Measurements from ENCODE around the gene ATXN7L1. TPM values are rescaled to one million over a fixed set of nuclear protein-coding genes. Genes with fewer than 3 reads are reported as not detected.

ATXN7L1 gene
- total RNA-seq, 3 donors from 2014 or later: 2.5 to 5.5 (median 5.4) TPM

DNA sequence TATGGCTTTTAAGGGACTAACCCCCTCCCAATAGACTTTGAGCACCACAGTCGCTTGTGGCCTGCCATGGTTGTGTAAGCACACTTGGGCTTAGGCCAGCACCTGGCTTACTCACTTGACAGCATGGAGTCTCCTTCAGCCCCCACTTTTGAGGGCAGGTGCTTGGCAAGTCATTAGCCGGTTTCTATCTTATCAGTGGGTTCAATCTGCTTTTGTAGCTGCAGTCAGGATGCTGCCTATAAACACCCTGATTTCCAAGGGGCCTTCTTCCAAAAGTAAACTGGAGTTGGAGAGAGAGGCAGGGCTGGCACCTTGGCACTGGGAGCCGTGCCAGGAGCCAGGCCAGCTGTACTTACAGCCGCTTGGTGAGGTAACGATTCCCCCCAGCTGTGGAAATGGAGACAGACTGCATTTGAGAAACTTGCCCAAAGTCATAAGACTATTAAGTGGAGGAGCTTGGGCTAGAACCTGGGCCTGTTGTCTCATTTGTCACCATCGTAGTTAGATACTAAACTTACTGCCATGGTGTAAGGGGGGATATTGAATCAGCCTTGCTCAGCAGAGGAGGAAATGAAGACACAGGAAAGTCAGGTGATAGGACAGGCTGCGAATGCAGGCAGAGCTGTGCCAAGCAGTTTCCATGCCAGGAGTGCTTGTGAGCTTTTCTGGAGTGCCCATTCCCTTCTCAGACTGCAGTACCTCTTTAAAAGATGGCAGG is 202.9 kb downstream of the ATXN7L1 start:
- DNase-seq: no peak
- no peak for ATAC-seq
- peaks cover 61% of the 10 kb centered on the region for H3K4me1 Mint-ChIP-seq (ENCODE audit: low read depth)
- H3K9me3 Mint-ChIP-seq: no peaks in the 10 kb centered on the region
- peaks cover 9% of the 10 kb centered on the region for H3K36me3 Mint-ChIP-seq (ENCODE audit: insufficient read depth)
- no peaks in the 10 kb centered on the region for H3K27me3 Mint-ChIP-seq (ENCODE audit: low read depth)
- H3K4me3 Mint-ChIP-seq: no peak overlapping the region

DNA sequence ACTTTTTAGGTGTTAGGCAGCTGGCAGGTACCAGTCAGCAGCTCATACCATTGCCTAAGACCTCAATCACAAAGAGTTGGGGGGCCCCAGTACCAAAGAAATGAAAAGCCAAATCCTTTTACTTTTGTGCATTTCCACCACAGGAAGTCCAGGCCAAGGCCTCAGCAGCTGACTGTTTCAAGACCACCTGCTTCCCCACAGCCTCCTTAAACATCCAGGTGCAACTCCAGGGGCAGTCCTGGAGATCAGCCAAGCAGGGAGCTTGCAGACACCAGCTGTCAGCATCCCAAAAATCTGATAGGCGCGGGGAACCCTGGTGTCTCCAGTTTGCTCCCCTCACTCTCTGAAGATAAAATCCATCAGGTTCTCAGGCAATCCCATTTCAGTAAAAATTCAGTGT is 203.6 kb downstream of the ATXN7L1 start:
- DNase-seq: no peak
- Mint-ChIP-seq H3K9me3 (no peaks in the 10 kb centered on the region), H3K27me3 (ENCODE audit: low read depth) (no peaks in the 10 kb centered on the region), H3K4me1 (ENCODE audit: low read depth) (peaks cover 54% of the 10 kb centered on the region), H3K36me3 (ENCODE audit: insufficient read depth) (peaks cover 9% of the 10 kb centered on the region), H3K4me3 (no peak overlapping the region)
- ATAC-seq: no peak

DNA sequence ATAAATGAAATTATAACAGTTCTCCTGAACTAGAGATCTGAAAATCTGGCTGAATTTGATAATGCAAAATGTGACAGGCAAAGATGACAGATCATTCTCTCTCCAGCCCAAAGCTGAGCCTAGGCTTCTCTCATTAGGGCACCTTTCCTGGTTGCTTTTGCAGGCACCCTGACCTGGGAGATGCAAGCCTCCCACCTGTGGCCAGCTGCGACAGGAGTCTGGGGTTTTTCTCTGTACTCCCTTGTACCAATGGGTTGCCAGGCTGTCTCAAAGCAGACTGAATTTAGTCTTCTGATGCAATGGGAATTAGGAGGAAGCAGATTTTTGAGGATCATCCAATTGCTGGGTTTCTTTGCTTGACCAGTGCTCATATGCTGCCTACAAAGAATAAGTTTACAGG is 210.1 kb downstream of the ATXN7L1 start:
- ATAC-seq (no peak), DNase-seq (no peak)
- peaks cover 35% of the 10 kb centered on the region for H3K36me3 Mint-ChIP-seq (ENCODE audit: insufficient read depth)
- H3K27me3 Mint-ChIP-seq (ENCODE audit: low read depth): no peaks in the 10 kb centered on the region
- peaks cover 4% of the 10 kb centered on the region for H3K4me1 Mint-ChIP-seq (ENCODE audit: low read depth)
- no peak overlapping the region for H3K4me3 Mint-ChIP-seq
- no peaks in the 10 kb centered on the region for H3K9me3 Mint-ChIP-seq

DNA sequence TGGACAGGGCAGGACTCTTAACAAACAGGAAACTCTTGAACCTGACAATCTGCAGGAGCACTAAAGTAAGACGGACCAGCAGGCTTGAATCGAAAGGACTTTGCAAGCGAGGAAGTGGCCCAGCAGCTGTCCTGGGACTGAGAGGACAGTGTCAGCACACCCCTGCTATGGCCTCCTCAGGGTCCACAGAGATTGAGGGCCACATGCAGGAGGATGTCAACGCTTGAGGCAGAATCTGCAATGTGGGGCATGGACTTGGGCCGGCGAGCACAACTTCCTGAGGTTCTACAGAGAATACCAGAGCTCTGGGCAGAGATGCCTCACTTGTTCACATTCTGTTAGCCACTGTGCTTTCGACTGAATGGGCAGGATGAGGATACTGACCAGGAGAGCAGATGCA is 210.7 kb downstream of the ATXN7L1 start:
- DNase-seq: no peak
- Mint-ChIP-seq H3K4me3 (no peak overlapping the region), H3K27me3 (ENCODE audit: low read depth) (no peaks in the 10 kb centered on the region), H3K4me1 (ENCODE audit: low read depth) (peaks cover 4% of the 10 kb centered on the region), H3K9me3 (no peaks in the 10 kb centered on the region), H3K36me3 (ENCODE audit: insufficient read depth) (peaks cover 39% of the 10 kb centered on the region)
- no peak for ATAC-seq

DNA sequence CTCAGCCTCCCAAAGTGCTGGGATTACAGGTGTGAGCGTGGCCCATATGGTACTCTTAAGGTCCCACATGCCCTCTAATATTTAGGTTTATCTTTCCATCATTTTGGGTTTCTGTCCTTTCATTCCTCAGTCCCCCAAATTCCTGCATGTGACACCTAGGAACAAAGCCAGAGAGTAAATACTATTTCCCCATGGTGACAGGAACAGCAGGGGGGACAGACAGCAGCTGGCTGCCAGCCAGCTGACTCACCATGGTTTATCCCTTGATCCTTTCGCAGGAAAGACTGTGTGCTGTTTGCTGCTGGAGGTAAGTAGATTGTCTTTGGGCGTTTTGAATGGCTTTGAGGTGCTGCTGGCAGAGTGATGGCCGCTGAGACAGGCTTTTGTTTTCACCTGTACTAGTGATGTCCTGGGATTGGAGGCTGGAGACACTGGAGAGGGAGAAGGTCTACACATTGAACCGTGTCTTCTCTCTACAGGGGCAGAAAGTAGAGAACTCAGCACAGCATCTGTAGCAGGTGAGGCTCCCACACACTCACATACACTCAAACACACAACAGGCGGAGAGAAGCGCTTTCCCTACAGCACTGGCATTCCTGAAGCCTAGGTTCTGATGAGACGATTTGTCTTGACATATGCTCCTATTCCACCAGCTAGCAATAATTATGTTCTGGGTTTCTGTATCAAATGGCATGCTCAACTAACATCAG is 211.4 kb downstream of the ATXN7L1 start:
- Mint-ChIP-seq H3K36me3 (ENCODE audit: insufficient read depth) (peaks cover 38% of the 10 kb centered on the region), H3K9me3 (no peaks in the 10 kb centered on the region), H3K27me3 (ENCODE audit: low read depth) (no peaks in the 10 kb centered on the region), H3K4me3 (no peak overlapping the region), H3K4me1 (ENCODE audit: low read depth) (peaks cover 4% of the 10 kb centered on the region)
- no peak for DNase-seq
- no peak for ATAC-seq

DNA sequence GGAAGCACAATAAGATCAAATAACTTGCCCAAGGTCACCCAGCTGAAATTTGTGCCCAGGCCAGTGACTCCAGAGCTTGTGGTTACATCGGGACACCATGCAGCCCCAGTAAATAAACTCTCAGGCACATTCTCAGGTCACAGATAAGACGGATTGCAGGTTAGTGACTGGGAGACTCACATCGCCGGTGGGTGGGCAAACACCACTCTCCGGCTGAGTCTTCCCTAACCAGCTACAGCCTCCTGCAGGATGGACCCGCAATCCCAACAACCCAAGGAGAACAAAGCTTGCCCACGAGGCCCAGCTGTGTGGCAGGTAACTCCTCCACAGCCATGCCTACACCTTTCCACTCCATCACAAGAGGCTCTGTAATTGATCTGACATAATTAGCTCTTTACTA is 213.4 kb downstream of the ATXN7L1 start:
- H3K9me3 Mint-ChIP-seq: no peaks in the 10 kb centered on the region
- peaks cover 45% of the 10 kb centered on the region for H3K36me3 Mint-ChIP-seq (ENCODE audit: insufficient read depth)
- peaks cover 6% of the 10 kb centered on the region for H3K4me1 Mint-ChIP-seq (ENCODE audit: low read depth)
- H3K4me3 Mint-ChIP-seq: no peak overlapping the region
- ATAC-seq (no peak), DNase-seq (no peak)
- no peaks in the 10 kb centered on the region for H3K27me3 Mint-ChIP-seq (ENCODE audit: low read depth)

DNA sequence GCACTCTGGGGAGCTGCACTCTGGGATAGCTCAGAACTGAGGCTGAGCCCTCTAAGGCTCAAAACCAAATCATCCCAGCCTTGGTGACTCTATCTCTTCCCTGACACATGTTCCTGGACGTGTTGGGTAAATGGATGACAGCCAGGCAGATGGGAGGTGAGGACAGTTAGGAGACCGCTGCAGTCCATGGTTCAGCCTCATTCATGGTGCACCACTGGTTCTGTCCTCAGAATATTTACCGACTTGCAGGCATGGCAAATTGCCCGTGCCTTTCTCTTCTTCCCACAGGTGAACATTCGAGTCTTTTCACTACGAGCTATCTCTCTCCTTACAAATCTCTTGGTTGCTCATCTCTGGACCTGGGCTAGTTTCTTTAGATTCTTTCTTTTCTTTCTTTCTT is 214.8 kb downstream of the ATXN7L1 start:
- peaks cover 50% of the 10 kb centered on the region for H3K36me3 Mint-ChIP-seq (ENCODE audit: insufficient read depth)
- no peak overlapping the region for H3K4me3 Mint-ChIP-seq

DNA sequence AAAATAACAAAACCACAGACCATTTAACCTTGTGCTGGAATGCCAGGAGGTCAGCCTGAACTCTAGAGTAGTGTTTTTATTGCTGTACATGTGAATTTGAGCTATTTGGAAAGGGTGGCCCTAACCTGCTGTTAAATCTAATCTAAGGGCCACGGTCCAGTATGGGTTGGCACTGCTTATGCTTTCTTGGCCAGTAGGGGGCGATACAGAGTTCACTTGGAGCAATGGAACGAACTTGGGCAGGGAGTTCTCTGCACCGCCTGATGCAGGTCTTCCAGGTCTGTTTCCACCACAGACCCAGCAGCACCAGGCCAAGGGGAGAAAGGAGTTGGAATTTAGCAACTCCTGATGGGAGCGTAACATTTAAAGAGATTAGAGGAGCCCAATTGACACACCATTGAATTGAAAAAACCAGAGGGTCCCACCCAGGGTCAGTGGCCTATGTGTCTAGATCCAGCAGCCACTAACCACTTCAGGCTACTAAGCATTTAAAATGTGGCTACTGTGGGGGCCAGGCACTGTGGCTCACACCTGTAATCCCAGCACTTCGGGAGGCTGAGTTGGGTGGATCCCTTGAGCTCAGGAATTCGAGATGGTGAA is 219.4 kb downstream of the ATXN7L1 start:
- H3K9me3 Mint-ChIP-seq: no peaks in the 10 kb centered on the region
- no peaks in the 10 kb centered on the region for H3K27me3 Mint-ChIP-seq (ENCODE audit: low read depth)
- H3K36me3 Mint-ChIP-seq (ENCODE audit: insufficient read depth): peaks cover 36% of the 10 kb centered on the region
- H3K4me3 Mint-ChIP-seq: no peak overlapping the region
- peak; percentile 71 to 74 for ATAC-seq
- peaks cover 5% of the 10 kb centered on the region for H3K4me1 Mint-ChIP-seq (ENCODE audit: low read depth)
- DNase-seq: peak; percentile 69

More for the DNA sequence above, 214.8 kb downstream of the ATXN7L1 start:
- DNase-seq: no peak
- no peak for ATAC-seq
- H3K4me1 Mint-ChIP-seq (ENCODE audit: low read depth): peaks cover 5% of the 10 kb centered on the region
- no peaks in the 10 kb centered on the region for H3K9me3 Mint-ChIP-seq
- H3K27me3 Mint-ChIP-seq (ENCODE audit: low read depth): no peaks in the 10 kb centered on the region

DNA sequence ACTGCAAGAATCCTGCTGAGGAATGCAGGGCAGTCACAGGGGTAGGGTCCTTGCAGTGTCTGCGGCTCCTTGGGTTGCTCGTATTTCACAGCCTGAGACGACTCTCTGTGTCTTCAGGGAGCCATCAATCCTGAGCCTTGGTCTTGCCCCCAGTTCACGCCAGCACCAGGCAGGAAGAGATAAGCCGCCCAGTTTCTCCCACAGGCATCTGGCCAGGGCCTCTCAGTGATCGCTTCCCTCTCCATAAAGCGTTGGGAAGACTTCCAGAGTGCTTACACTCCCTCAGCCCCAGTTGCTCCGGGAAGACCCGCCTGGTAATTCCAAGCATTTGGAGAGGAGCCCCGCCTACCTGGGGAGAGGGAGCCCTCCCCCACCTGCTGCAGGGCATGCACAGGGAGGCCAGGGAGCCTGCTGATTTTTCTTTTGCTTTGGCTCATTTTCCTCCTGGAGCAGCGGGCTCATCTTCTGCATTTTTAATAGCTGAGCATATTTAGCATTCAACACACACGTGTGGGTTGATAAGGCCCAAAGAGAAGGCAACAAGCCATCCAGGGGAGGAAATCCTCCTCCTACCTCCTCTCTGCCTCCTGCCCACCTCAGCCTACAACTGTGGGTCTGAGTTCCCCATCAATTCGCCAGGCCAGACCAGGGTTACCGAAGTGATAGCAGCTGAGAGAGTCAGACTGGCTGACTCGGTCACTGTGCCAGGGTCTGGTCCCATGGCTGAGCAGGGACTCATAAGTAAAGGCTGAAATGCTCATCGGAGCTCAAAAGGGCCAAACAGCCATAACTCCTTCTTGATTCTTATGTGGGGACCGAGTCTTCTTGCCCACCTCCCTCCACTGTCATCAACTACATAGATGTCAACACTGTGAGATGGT is 220.7 kb downstream of the ATXN7L1 start:
- no peaks in the 10 kb centered on the region for H3K9me3 Mint-ChIP-seq
- H3K4me1 Mint-ChIP-seq (ENCODE audit: low read depth): peaks cover 5% of the 10 kb centered on the region

DNA sequence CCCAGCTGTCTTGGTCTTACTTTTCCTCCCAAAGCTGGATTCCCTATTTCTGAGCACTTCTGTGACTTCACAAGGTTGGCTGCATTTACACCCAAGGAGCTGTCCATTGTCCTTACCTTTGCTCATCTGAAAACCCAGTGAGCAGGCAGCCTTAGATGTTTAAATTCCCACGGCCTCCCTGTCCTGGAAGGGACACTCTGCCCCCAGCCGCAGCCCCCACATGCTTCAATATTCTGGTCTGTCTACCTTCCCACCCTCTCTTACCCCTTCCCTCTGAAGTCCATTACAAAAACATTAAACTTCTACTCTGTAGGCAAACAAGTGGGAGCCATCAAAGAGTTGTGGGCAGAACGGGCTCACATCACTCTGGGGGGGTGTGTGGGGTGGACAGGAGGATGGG is 221.3 kb downstream of the ATXN7L1 start:
- Mint-ChIP-seq H3K4me3 (no peak overlapping the region), H3K9me3 (no peaks in the 10 kb centered on the region), H3K27me3 (ENCODE audit: low read depth) (no peaks in the 10 kb centered on the region), H3K4me1 (ENCODE audit: low read depth) (peaks cover 6% of the 10 kb centered on the region), H3K36me3 (ENCODE audit: insufficient read depth) (peaks cover 29% of the 10 kb centered on the region)
- no peak for ATAC-seq
- DNase-seq: no peak

More for the DNA sequence above, 220.7 kb downstream of the ATXN7L1 start:
- DNase-seq (no peak), ATAC-seq (no peak)
- Mint-ChIP-seq H3K36me3 (ENCODE audit: insufficient read depth) (peaks cover 28% of the 10 kb centered on the region), H3K4me3 (no peak overlapping the region), H3K27me3 (ENCODE audit: low read depth) (no peaks in the 10 kb centered on the region)

DNA sequence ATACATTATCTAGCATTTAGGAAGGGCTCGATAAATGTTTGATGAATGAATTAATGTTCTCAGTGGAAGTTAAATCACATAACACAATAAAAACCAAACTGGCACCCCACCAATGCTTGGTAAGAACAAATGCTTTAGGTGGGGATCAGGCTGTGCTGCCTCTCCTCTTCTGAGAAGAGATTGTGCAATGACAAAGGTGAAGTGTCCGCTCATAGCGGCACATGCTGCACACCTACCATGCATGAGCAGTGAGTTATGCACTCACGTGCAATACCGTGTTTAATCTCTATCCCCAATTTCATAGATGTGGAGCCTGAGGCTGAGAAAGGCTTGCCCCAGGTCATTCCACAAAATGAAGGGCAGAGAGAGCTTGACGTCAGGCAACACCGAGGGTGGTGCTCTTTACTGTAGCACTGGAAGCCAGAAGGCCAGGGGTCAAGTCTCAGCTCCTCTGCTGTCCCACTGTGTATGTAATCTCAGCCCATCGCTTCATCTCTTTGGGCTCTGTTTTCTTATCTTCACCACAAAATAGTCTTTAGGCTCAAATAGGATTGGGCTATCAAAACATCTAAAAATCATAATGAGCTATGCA is 222.2 kb downstream of the ATXN7L1 start:
- peaks cover 24% of the 10 kb centered on the region for H3K36me3 Mint-ChIP-seq (ENCODE audit: insufficient read depth)
- H3K4me1 Mint-ChIP-seq (ENCODE audit: low read depth): peaks cover 5% of the 10 kb centered on the region
- ATAC-seq (no peak), DNase-seq (no peak)
- no peaks in the 10 kb centered on the region for H3K9me3 Mint-ChIP-seq
- no peaks in the 10 kb centered on the region for H3K27me3 Mint-ChIP-seq (ENCODE audit: low read depth)
- no peak overlapping the region for H3K4me3 Mint-ChIP-seq

DNA sequence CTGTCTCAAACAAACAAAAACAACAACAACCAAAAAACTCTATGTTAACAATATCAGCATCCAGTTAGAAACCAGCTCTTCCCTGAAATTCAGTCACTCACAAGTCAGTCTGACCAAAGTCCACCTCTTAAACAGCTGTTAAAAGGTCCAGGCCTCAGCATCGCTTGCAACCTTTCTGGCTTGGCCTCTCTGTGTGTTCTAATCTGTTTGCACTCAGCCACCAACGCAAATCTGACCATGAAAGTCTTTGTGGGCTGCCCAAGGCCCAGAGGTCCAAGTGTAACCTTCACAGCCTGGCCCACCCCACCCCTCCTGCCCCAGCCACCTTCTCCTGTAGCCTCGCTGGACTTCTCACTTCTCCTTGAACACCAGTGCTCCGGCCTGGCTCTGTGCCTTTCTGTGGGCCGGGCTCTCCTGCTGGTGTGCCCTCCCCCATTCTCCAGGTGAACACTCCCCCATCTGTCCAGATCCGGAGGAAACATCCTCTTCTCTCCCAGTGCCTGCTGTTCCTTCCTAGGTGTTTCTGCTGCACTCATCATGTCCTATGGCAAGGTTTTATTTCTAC is 222.9 kb downstream of the ATXN7L1 start:
- no peaks in the 10 kb centered on the region for H3K27me3 Mint-ChIP-seq (ENCODE audit: low read depth)
- no peak for DNase-seq
- peaks cover 26% of the 10 kb centered on the region for H3K36me3 Mint-ChIP-seq (ENCODE audit: insufficient read depth)
- H3K9me3 Mint-ChIP-seq: no peaks in the 10 kb centered on the region
- no peak for ATAC-seq
- no peak overlapping the region for H3K4me3 Mint-ChIP-seq
- peaks cover 6% of the 10 kb centered on the region for H3K4me1 Mint-ChIP-seq (ENCODE audit: low read depth)

DNA sequence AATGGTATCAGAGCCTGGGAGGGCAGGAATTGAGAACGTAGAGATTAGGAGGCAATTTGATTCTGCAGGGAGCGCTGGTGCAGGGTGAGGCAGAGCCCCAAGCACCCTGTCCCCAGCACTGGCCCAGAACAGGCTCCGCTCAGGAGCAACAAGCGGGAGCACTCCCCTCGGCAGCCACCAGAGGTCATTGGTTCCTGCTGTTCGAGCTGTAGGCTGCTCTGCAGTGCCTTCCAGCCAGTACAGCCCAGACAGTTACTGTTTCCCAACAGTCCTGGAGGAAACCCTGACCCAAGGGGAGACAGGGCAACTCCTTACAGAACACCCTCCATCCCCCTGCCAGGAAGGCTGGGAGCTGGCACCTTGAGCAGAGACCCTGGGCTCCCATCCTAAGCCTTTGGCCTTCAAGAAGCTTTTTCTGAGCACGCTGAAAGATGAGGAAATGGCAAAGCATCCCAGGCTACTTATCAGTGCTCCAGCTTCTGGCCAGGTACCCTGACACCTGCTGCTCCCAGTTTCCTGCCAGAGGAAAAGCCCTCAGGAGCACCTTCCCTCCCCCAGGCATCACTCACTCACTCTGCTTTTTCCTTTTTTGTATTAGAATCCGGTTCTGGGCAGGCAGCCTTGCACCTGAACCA is 223.9 kb downstream of the ATXN7L1 start:
- peak; percentile 58 for DNase-seq
- Mint-ChIP-seq H3K27me3 (ENCODE audit: low read depth) (no peaks in the 10 kb centered on the region), H3K4me1 (ENCODE audit: low read depth) (peaks cover 6% of the 10 kb centered on the region), H3K4me3 (no peak overlapping the region), H3K9me3 (no peaks in the 10 kb centered on the region), H3K36me3 (ENCODE audit: insufficient read depth) (peaks cover 30% of the 10 kb centered on the region)
- ATAC-seq: peak; percentile 86 to 87
